Upper lobe of left lung (tissue), 6 donors: ENCODE measurements around the gene ZNF605. TPM values are rescaled to one million over a fixed set of nuclear protein-coding genes. Genes with fewer than 3 reads are reported as not detected.
A peak's percentile ranks its signal among the peaks of the same experiment; 100 is the strongest.
"Not testable (repeated sequence)": the region's sequence is repeated elsewhere in the genome, so short reads cannot be mapped to it uniquely, and the experiment has no call there.

Source experiments
- ATAC-seq, 2 donors: fragments of 200-7000 bp; cut with Tn5 transposase; one replicate each; pipeline ENCODE4 v1.9.1; 2022; ENCODE audit warnings: mild to moderate bottlenecking in 2 of 2, moderate library complexity in 2 of 2; ENCODE audit not compliant: low FRiP score in 2 of 2
- DNase-seq, 2 donors: peaks; one replicate each; pipeline ENCODE4 v3.0.0-alpha.2; 2019 to 2020
- H3K27ac ChIP-seq, 4 donors: fragments of 200-600 bp; sonication (generic); one replicate each; pipeline ENCODE4 v1.5.1; 2016 to 2019
- H3K27me3 ChIP-seq, 4 donors: fragments of 200-600 bp; sonication (generic); one replicate each; pipeline ENCODE4 v1.5.1; 2017 to 2019
- H3K36me3 ChIP-seq, 4 donors: fragments of 200-600 bp; sonication (generic); one replicate each; pipeline ENCODE4 v1.5.1; 2016 to 2019
- H3K4me1 ChIP-seq, 4 donors: fragments of 200-600 bp; sonication (generic); one replicate each; pipeline ENCODE4 v1.5.1; 2018 to 2019
- H3K4me3 ChIP-seq, 4 donors: fragments of 200-600 bp; sonication (generic); one replicate each; pipeline ENCODE4 v1.5.1; 2017 to 2019; ENCODE audit warnings: mild to moderate bottlenecking in 2 of 4, moderate library complexity in 1 of 4
- H3K9me3 ChIP-seq, 4 donors: fragments of 200-600 bp; sonication (generic); one replicate each; pipeline ENCODE4 v1.5.1; 2018 to 2019
- CTCF ChIP-seq, 6 experiments: fragments of 450-650 bp in 4 of 6; fragments of 200-600 bp in 2 of 6; sonication (generic) in 2 of 6; IDR thresholded peaks; one replicate each; pipeline ENCODE4 v1.5.1; 2016 to 2019; ENCODE audit warnings: antibody characterized with exemption in 6 of 6
- EP300 ChIP-seq, 4 donors: sonication (generic); formaldehyde crosslinking; IDR thresholded peaks; one replicate each; pipeline ENCODE4 v1.5.1; 2017; ENCODE audit warnings: antibody characterized with exemption in 4 of 4, control low read depth in 2 of 4
- POLR2A ChIP-seq, 4 donors: fragments of 450-650 bp; IDR thresholded peaks; one replicate each; pipeline ENCODE4 v1.5.1; 2016 to 2017; ENCODE audit warnings: antibody characterized with exemption in 4 of 4, mild to moderate bottlenecking in 2 of 4
- POLR2AphosphoS5 ChIP-seq, 2 donors: sonication (generic); formaldehyde crosslinking; IDR thresholded peaks; one replicate each; pipeline ENCODE4 v1.5.1; 2017; ENCODE audit warnings: antibody characterized with exemption in 2 of 2
- WGBS, 2 donors: methylation state at CpG; one replicate each; pipeline ENCODE4 v1.1.5; 2017 to 2018; 5-methylcytosine and 5-hydroxymethylcytosine counted together
- total RNA-seq, 6 donors: library from RNA; depleted of rRNA in 4 of 6; stranded (reverse); fragments of >200 nt in 4 of 6; gene quantifications; one replicate each; pipeline versions ENCODE4 v1.1.0 to v1.2.1, GENCODE V29; 2016 to 2021
- donor health status: DM: no; HTN: no; CAD: no; lungs with moderate emphysema.
- donor health status: DM: no; HTN: yes; CAD: no; lungs with severe emphysema.

The ZNF605 gene
- total RNA-seq, 6 donors from 2014 or later: 6.5 to 24.1 (median 9.4) TPM

- not testable (repeated sequence) for H3K27me3 ChIP-seq, H3K4me3 ChIP-seq, H3K4me1 ChIP-seq, ATAC-seq, H3K36me3 ChIP-seq, H3K27ac ChIP-seq, DNase-seq
- peaks cover 0 to 27% (median 8%) of the 10 kb centered on the region in 4 donors for H3K9me3 ChIP-seq
- TF ChIP-seq CTCF (IDR thresholded peaks at IDR 0.05): peak in 2 of 6 experiments; percentile 20 to 34
- WGBS, 2 donors: 30 to 44% methylated on average over 10 to 13 of the region's 13 CpGs
Observed at GRCh38 chr12:132976870-132977269, 20.8 kb upstream of the ZNF605 start.

GRCh38 chr12:132972374-132972773 lies 16.3 kb upstream of the ZNF605 start:
- no peak overlapping the region for H3K27ac ChIP-seq
- TF ChIP-seq EP300 (IDR thresholded peaks at IDR 0.05) (no peak), POLR2AphosphoS5 (IDR thresholded peaks at IDR 0.05) (no peak), CTCF (IDR thresholded peaks at IDR 0.05) (no peak), POLR2A (IDR thresholded peaks at IDR 0.05) (no peak)
- DNase-seq: no peak
- H3K36me3 ChIP-seq: no peaks in the 10 kb centered on the region
- ATAC-seq: no peak
- WGBS, 2 donors: 74 to 76% methylated on average over 1 of the region's 1 CpG
- H3K4me3 ChIP-seq: no peak overlapping the region
- H3K4me1 ChIP-seq: no peaks in the 10 kb centered on the region
- H3K9me3 ChIP-seq: peaks cover 0 to 44% (median 29%) of the 10 kb centered on the region in 4 donors
- no peaks in the 10 kb centered on the region for H3K27me3 ChIP-seq

GRCh38 chr12:132967736-132968135 lies 11.6 kb upstream of the ZNF605 start:
- ATAC-seq (no peak), DNase-seq (no peak)
- Histone ChIP-seq H3K9me3 (peaks cover 0 to 62% (median 37%) of the 10 kb centered on the region in 4 donors), H3K36me3 (no peaks in the 10 kb centered on the region), H3K4me3 (no peak overlapping the region), H3K27ac (no peak overlapping the region), H3K27me3 (no peaks in the 10 kb centered on the region), H3K4me1 (no peaks in the 10 kb centered on the region)
- 94 to 100% methylated on average over 3 to 20 of the region's 21 CpGs for WGBS, 2 donors
- TF ChIP-seq POLR2AphosphoS5 (IDR thresholded peaks at IDR 0.05): no peak
- no peak for TF ChIP-seq EP300 (IDR thresholded peaks at IDR 0.05)
- no peak for TF ChIP-seq POLR2A (IDR thresholded peaks at IDR 0.05)
- no peak for TF ChIP-seq CTCF (IDR thresholded peaks at IDR 0.05)

- DNase-seq: no peak
- no peaks in the 10 kb centered on the region for H3K27me3 ChIP-seq
- ATAC-seq: no peak
- H3K27ac ChIP-seq: no peak overlapping the region
- H3K9me3 ChIP-seq: peaks cover 0 to 68% (median 37%) of the 10 kb centered on the region in 4 donors
- no peaks in the 10 kb centered on the region for H3K4me1 ChIP-seq
- WGBS, 2 donors: 93 to 100% methylated on average over 3 to 12 of the region's 12 CpGs
- H3K36me3 ChIP-seq: peaks cover 0 to 2% (median 0%) of the 10 kb centered on the region in 4 donors
- H3K4me3 ChIP-seq: no peak overlapping the region
- no peak for TF ChIP-seq POLR2A (IDR thresholded peaks at IDR 0.05)
Observed at GRCh38 chr12:132966676-132967415, 10.7 kb upstream of the ZNF605 start.

GRCh38 chr12:132965796-132966195 lies 9.7 kb upstream of the ZNF605 start:
- no peak for DNase-seq
- Histone ChIP-seq H3K9me3 (peaks cover 0 to 64% (median 35%) of the 10 kb centered on the region in 4 donors), H3K4me1 (no peaks in the 10 kb centered on the region), H3K36me3 (peaks cover 0 to 2% (median 0%) of the 10 kb centered on the region in 4 donors), H3K27ac (no peak overlapping the region), H3K27me3 (no peaks in the 10 kb centered on the region), H3K4me3 (no peak overlapping the region)
- no peak for ATAC-seq
- WGBS, 2 donors: 91 to 95% methylated on average over 12 of the region's 12 CpGs
- TF ChIP-seq EP300 (IDR thresholded peaks at IDR 0.05) (no peak), POLR2AphosphoS5 (IDR thresholded peaks at IDR 0.05) (no peak), CTCF (IDR thresholded peaks at IDR 0.05) (no peak), POLR2A (IDR thresholded peaks at IDR 0.05) (no peak)
